HG03460 (cell line): ENCODE data around the gene TMC4.
A peak's percentile ranks its signal among the peaks of the same experiment; 100 is the strongest.
"Not testable (repeated sequence)": the region's sequence is repeated elsewhere in the genome, so short reads cannot be mapped to it uniquely, and the experiment has no call there.

ENCODE experiments used
- ATAC-seq: cut with Tn5 transposase; IDR thresholded peaks from one replicate; pipeline ENCODE4 v1.9.1; 2021; ENCODE audit not compliant: unreplicated experiment

The TMC4 gene

DNA sequence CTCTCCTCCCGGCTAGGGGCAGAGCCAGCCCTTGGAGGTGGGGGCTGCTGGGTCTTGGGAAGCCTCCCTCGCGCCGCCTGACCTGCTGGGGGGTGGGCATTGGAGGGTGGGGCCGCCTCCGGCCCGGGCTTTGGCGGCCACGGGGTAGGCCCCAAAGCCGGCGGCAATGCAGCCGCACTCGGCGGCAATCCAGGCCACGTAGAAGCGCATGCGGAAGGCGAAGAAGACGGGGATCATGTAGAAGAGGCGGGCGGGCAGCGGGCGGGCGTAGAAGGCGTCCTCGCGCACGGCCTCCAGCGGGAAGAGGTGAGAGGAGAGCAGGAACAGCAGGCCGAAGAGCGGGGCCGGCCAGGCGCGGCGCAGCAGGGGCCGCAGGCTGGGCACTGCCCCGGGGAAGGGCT, 7.7 kb upstream of the TMC4 start:
- no peak for ATAC-seq

DNA sequence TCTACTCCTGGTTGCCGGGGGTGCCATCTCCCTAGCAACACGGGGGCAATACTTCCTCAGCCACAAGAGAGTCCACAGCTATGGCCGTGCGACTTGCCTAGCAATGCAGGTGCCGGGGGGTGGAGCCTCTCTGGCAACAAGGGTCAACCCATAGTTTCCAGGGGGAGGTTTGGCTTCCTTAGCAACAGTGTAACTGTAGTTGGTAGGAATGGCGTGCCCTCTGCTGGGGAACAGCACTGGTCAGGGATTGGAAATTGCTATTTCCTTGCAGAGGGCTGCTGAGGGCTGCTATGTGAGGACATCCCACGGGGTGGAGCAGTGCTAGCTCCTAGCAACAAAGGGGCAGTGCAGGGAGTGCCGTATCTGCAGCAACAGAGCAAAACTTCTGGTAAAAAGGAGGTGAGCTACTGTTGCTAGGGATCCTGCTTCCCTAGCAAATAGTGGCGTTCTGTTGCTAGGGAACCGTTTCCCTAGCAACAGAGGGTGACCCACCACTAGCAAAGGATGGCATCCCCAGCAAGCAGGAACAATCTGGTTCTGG, 7.0 kb upstream of the TMC4 start:
- no peak for ATAC-seq

DNA sequence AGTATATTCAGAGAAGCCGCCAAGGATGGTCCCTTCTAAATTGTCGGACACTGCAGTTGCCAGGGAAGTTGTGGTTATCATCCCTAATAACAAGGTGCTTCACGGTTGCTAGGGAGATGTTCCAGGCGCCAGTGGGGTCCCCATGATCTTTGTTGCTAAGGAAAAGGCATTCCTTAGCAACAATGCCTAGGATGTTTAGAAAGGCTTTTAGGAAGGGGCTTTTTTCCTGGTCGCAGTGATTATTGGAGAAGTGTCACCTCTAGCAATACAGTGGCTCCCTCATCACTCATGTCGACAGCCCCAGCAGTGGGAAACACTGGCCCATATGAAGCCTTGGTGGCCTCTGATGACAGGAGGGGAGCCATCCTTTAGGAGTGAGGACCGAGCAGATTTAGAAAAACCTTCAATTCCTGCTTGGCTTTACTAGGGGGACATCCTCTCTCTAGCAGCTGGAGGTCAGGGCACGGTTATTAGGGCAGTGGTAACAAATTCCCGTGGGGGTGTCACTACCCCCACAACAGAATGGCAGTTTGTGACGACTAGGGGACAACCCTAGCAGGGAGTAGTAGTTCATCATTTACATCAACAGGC, 6.4 kb upstream of the TMC4 start:
- ATAC-seq: no peak

DNA sequence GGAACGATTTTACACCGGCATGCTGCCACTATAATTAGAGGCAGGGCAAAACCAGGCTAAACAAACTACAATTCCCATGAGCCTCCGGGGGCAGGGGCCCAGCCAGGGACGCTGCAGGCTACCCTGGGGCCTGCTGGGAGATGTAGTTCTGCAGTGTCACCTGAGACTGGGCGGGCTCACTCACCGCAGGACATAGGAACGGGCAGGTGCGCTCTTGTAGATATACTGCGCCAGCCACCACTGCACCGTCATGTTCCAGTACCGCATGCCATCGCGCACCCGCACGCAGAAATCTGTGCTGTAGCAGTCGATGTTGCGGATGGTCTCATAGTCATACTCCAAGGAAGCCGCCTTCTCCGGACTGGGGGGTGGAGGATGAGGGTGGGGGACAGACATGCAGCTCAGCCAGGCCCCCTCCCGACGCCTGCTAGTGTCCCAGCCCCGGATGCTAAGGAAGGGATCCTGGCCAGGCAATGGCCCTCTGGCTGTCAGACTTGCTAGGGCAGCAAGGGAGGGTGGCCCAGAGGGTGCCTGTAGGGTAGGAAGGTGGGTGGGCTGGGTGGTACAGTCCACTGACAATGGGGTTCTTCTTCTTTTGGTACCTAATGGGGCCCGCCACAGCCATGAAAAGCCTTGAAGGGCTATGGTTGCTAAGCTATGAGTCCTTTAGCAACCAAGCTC, 5.8 kb upstream of the TMC4 start:
- ATAC-seq: no peak

DNA sequence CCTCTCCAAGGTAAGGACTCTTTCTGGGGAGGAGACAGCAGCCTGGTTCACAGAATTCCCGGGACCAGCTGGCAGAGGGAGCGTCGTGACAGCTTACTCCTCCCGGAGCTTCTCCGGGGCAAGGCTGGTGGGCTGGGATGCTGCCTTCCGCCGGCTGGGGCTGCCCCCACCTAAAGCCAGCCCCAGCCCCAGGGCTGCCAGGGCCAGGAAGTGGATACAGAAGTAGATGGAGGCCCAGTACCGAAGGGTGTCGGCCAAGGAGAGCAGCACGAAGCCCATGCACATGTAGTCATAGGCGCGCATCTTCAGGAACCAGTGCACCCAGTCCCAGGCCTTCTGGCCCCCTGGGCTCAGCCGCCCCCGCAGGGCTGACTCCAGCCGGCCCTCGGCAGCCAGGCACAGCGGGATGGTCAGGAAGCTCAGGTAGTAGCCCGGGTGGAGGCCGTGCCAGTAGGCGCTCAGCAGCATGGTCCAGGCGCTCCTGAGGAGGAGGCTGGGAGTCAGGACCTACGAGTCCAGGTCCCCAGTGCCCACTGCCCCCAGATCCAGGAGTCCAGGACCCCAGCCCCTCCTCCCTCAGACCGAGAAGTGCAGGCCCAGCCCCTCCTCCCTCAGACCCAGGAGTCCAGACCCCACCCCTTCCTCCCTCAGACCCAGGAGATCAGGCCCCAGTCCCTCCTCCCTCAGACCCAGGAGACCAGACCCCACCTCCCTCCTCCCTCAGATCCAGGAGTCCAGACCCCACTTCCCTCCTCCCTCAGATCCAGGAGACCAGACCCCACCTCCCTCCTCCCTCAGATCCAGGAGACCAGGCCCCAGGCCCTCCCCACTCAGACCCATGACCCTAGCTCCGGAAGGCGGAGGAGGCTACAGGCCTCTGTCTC, 1.2 kb upstream of the TMC4 start:
- ATAC-seq: no peak

DNA sequence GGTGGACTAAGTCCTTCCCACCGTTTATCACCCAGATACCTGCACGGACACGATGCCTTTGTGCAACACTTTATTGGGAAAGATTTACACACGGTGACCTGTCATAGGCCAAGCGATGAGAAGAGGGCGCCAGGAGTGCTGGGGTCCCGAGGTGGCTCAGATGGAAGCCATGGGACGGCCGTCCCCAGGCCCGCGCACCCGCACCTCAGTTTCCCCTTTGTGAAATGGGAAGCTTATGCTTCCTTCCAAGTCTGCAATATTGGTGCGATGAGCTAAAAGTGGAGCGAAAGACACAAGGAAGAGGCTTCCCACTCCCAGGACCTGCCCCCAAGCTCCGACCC, 369 bp upstream of the TMC4 start:
- no peak for ATAC-seq

DNA sequence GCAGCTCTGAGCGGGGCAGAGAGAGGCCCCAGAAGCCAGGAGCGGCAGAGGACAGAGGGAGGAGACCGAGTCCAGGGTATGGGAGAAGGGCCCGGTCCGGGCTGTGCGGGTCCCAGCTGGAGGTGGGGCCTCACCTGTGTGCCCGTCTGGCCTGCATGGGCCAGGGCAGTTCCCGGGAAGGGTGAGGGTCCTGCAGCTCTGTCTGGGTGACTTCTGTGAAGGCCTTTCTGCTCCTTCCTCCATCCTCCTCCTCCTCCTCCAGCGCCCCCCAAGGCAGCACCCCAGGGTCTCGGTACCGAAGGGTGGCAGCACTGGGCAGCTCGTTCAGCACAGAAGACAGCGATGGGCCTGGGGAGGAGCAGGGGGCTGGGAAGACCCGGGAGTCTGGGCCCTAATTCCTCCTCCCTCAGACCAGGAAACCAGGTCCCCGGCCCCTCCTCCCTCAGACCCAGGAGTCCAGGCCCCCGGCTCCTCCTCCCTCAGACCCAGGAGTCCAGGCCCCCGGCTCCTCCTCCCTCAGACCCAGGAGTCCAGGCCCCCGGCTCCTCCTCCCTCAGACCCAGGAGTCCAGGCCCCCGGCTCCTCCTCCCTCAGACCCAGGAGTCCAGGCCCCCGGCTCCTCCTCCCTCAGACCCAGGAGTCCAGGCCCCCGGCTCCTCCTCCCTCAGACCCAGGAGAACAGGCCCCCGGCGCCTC, 1.1 kb downstream of the TMC4 start:
- ATAC-seq: not testable (repeated sequence)

DNA sequence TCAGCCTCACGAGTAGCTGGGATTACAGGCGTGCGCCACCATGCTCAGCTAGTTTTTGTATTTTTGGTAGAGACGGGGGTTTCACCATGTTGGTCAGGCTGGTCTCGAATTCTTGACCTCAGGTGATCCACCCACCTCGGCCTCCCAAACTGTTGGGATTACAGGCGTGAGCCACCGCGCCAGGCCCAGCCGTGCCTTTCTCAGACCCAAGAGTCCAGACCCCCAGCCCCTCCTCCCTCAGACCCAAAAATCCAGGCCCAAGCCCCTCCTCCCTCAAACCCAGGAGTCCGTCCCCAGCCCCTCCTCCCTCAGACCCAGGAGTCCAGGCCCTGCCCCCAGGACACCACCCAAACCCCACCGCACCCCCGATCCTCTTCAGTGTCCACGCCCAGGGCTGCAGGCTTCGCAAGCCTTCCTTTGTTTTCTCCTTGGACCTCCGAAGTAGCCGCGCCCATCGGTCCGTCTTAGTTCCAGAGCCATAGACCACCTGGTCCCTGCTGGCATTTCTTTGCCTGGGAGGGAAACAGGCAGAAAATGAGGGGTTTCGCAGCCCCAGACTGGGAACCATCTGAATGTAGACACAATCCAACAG, 3.7 kb downstream of the TMC4 start:
- no peak for ATAC-seq

DNA sequence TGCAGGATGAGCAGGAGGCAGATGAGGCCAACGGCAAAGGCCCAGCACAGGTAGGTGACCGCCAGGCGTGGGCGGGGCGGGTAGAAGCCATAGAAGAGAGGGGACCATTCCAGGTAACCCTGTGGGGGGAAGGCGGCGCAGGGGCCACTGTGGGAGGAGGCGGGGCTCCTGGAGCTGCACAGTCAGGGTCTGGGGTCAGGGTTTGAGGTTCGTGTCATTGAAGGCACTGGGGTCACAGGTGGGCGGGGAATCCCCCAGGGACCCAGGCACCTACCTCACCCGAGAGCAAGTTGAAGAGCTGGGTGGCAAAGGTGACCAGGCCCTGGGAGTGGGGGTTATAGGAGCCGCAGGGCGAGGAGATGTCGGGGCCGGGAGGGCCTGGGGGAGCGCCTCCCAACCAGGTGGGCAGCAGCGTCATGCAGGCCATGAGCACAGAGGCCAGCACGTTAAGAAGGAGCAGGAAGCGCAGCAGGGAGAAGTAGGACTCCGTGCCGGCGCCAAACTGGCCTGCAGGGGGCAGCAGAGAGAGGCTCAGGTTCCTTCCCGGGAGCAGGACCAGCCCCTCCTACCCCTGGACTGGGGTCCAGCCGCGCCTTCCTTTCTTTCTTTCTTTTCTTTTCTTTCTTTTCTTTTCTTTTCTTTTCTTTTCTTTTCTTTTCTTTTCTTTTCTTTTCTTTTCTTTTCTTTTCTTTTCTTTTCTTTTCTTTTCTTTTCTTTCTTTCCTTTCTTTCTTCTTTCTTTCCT, 4.6 kb downstream of the TMC4 start:
- ATAC-seq: no peak

DNA sequence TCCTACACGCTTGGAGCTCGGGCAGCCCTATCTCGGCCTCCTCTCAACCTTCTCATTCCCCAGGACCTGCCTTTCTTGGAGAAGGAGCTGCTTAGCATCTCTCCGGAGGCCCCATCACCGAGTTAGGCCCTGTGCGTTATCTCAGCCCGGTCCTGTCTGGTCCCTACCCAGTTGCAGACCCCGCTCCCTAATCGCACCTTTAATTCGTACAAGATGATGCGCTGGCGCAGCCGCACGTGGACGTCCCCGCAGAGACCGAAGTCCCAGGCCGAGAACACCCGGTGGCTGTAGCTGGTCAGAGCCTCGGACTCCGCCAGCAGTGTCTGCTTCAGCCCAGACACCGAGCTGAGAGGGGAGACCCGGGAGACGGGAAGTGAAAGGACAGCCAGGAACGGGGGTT, 7.7 kb downstream of the TMC4 start:
- no peak for ATAC-seq

DNA sequence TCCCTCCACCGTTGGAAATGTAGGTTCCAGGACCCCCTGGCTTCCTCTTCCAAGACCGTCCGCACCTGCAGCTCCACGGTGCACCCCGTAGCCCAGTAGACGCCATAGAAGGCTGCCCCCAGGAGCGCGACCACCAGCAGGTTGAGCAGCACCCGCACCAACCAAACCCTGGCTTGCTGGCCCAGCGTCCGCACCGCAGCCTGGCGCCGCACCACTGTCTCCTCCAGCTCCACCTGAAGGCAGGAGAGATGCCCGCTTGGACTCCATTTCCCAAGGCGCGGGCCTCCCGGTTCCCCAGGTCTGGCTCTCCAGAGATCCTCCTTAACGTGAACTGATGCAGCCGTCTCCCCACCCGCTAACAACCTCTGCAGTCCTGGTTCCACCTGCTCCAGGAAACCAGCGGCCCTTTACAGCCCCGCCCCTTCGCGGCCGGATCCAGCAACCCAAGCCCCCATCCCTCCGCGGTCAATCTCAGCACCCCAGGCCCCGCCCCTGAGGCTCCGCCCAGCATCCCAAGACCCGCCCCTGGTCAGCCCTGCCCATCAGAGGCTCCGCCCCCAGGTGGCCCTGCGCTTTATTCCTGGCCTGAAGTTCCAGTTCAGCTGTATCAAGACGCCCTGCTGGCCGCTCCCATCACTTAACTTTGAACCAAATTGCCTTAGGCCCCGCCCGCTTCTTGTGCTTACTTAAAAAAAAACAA, 8.4 kb downstream of the TMC4 start:
- no peak for ATAC-seq

DNA sequence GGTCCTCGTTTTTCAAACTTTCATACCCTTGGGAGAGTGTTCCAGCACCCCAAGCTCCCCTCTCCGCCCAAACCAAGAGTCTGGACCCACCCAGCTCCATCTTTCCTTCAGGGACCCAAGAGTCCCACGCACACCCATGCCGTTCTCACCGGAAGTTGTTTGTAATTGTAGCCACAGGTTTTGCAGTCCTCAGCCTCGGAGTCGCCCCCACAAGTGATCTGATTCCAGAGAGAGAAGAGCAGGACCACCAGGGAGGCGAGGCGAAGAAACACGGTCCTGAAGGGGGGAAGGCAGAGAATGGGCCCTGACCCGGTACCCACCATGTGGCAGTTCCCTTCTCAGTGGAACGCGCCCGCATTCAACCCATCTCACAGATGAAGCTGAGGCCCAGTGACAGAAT, 10.1 kb downstream of the TMC4 start:
- no peak for ATAC-seq

DNA sequence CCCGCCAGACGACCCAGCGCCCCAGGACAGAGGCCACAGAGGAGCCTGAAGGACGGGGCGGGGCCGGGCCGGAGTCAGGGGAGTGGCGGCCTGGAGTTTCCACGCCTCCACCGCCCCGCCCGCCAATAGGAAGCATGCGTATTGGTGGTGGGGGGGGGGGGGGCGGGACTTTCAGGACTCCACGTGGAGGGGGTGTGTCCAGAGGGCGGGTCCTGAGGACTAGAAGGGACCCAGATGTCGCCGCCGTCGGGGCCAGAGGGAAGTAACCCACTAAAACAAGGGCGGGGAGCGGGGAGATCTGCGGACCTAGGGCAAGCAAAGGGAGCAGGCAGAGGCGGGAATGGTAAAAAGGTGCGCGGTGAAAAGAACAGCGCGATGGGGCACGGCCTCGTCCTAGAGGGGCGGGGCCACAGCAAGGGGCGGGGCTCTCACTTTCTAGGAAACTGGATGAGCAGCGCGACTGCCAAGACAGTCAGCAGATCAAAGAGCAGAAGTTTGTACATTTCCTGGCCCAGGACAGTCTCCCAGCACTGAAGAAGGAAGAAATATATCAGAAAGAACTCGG, 10.6 kb downstream of the TMC4 start:
- no peak for ATAC-seq

DNA sequence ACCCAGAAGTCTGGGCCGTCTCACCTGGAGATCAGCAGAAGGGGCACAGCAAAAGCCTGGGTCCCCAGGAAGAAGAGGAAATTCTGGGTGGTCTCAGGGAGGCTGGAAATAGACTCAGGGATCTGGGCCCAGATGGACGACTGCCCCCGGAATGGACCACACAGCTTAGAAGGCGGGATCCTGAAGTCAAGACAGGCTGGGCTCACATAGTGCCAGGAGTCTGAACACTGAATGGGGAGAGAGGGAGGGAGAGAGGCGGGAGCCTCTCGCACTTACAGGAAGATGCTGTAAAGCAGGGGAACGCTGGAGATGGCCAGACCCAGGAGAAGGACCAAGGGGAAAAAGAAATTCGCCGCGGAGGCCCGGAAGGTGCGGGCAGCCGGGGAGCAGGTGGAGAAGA, 12.1 kb downstream of the TMC4 start:
- no peak for ATAC-seq

DNA sequence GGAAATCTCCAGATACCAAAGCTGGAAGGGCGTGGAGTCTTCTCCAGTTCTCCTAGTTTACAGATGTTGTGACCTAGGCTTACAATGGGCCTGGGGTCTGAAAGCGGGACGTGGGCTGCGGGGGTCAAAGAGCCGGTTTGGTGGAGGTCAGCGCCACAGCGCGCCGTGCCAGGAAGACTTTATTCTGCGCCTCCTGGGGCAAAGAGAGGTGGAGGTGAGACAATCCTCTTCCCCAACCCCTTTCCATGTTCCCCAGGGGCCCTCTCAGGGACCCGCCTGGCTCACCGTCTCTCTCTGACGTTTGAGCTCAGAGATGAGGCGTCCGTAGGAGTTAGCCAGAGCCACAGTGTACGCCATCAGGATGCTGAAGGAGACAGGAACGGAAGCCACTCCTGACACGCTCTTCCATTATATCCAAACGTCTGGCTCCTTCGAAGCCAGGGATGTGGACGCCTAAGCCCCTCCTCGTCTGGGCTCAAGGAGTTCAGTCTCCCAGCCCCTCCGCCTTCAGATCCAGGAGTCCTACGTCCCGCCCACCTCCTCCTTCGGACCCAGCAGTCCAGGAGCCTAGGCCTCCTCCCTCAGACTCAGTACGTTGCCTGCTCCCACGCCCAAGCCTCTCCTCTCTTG, 12.7 kb downstream of the TMC4 start:
- ATAC-seq: no peak

DNA sequence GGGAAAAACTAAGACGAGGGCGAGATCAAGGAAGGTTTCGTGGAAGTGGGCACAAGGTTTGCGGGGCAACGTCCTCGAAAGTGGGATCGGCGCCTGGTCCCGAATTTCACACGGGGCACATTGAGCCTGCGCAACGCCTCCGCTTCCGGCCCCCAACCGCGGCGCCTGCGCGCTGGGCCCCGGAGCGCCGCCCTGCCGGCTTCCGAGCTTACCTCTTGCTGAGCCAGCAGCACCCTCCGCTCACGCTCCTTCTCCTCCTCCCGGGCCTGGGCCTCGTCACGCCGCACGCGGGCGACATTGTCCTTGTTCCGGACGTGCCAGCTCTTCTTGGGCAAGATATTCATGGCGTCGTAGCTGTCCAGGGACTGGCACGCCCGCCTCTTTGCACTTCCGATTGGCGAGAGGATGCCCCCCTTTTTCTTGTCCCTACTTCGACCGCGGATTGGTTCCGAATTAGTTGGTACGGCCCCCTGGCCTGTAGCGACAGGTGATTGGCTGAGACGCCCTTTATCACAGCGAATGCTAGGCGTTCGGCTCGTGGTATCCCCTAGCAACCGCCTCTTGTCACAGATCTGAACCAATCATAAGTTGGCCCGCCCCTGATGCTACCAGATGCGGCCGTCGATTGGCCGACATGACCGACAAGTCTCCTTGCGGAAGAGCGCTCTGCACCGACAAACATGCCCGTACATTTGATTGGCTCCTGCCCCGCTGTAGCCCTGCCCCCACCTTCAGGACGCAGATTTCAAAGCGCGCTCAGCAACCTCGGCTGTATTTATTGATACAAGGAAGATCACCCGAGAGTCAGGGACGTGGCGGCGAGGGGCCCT, 13.4 kb downstream of the TMC4 start, which contains the start of gene LENG1:
Gene LENG1, minus strand, starts transcription at position 370 of the 830 bp plus-strand sequence. Its CDS starts 26 bp downstream, at position 344.
- ATAC-seq: peak; percentile 86

DNA sequence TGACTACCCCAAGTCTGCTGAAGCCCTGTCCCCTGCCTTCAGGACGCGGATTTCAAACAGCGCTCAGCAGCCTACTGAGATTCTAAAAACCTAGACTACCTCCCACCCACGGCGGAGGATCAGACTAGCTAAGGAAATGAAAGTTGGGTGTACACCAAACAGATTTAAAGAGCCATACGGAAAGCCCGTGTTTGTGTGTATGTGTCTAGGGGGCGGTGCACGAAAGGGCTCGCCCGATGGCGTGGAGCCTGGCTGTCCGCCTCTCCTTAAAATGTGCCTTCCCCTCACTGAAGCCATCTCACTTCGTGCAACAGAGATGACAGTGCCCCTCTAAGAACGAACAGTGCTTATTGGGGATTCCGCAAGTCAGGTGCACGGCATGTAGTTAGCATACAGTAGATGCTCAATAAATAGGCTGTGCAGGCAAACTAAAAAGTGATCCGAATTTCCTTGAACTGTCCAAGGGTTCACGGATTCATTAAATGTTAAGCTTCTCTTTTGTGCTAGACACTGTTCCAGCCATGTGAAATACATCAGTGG, 14.1 kb downstream of the TMC4 start:
- ATAC-seq: no peak

DNA sequence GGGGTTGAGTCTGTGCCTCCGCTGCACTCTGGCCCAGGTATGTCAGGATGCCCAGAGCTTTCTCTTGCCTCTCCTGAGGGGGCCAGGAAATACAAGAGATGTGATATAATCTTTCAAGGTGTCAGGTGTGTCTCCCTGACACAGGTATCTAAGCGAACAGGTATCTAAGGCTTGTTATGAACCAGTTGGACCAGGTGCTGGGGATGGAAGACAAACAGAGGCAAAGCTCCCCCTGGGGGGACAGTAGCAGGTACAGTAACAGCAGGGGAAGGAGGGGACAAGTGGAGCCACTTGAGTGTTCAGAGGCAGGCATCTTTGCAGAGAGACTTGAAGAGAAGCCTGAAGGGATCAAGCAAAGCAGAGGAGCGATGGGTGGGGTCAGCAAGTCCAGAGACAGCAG, 16.0 kb downstream of the TMC4 start:
- no peak for ATAC-seq
